B cell (primary cell): ENCODE results near the gene SLC19A1. TPM values are rescaled to one million over a fixed set of nuclear protein-coding genes. Genes with fewer than 3 reads are reported as not detected.
"Not testable (repeated sequence)": the region's sequence is repeated elsewhere in the genome, so short reads cannot be mapped to it uniquely, and the experiment has no call there.

ENCODE experiments used
- ATAC-seq: fragments of 200-7000 bp; cut with Tn5 transposase; one replicate; pipeline ENCODE4 v1.10.0; 2021; ENCODE audit warnings: low read depth, mild to moderate bottlenecking, moderate number of reproducible peaks, moderate library complexity
- CTCF ChIA-PET: fragments of 350-600 bp; sonication (Branson Sonifier 250); formaldehyde crosslinking; loops from one replicate; lab custom pipeline; 2021; ENCODE audit warnings: antibody characterized with exemption, inconsistent platforms; lab: Charles Lee
- POLR2A ChIA-PET: fragments of 350-600 bp; sonication (Branson Sonifier 250); formaldehyde crosslinking; loops from one replicate; lab custom pipeline; 2021; ENCODE audit warnings: antibody characterized with exemption; lab: Charles Lee
- DNase-seq: peaks from one replicate; pipeline ENCODE4 v3.0.0; 2013
- H2AFZ ChIP-seq: 2 replicates; pipeline ENCODE4 v1.6.1; 2012; ENCODE audit warnings: mild to moderate bottlenecking, low read depth, low read length; ENCODE audit not compliant: insufficient read depth, poor library complexity, severe bottlenecking
- H3K27ac ChIP-seq, 2 donors: 1 replicate in 1 of 2; 2 replicates in 1 of 2; pipeline ENCODE4 v1.5.1; 2012 to 2013; ENCODE audit warnings: low read length in 2 of 2, mild to moderate bottlenecking in 2 of 2, moderate library complexity in 1 of 2
- H3K27me3 ChIP-seq, 4 experiments: fragments of 200-600 bp in 1 of 4; sonication (generic) in 1 of 4; replicated peaks in 1 of 4; 1 replicate in 2 of 4; 2 replicates in 2 of 4; pipeline versions ENCODE4 v1.6.1 to v1.7.0; 2013 to 2016; ENCODE audit warnings: low read length in 3 of 4, mild to moderate bottlenecking in 2 of 4, mixed read lengths in 1 of 4, moderate library complexity in 1 of 4; ENCODE audit not compliant: insufficient read depth in 4 of 4, control insufficient read depth in 3 of 4; ENCODE audit errors: control extremely low read depth in 1 of 4
- H3K36me3 ChIP-seq, 2 experiments: replicated peaks in 1 of 2; 1 replicate in 1 of 2; 2 replicates in 1 of 2; pipeline versions ENCODE4 v1.6.1 to v1.7.1; 2013; ENCODE audit warnings: low read length in 1 of 2; ENCODE audit not compliant: insufficient read depth in 2 of 2, control insufficient read depth in 1 of 2; ENCODE audit errors: control extremely low read depth in 1 of 2, extremely low read depth in 1 of 2
- H3K4me1 ChIP-seq, 2 donors: fragments of 200-600 bp in 1 of 2; sonication (generic) in 1 of 2; 1 replicate in 1 of 2; 2 replicates in 1 of 2; pipeline versions ENCODE4 v1.5.1 to v1.6.1; 2013 to 2017; ENCODE audit warnings: low read length in 2 of 2; ENCODE audit not compliant: control insufficient read depth in 2 of 2, insufficient read depth in 2 of 2
- H3K4me2 ChIP-seq: replicated peaks from 2 replicates; pipeline ENCODE3; 2012; ENCODE audit warnings: mild to moderate bottlenecking, low read depth, low read length; ENCODE audit not compliant: poor library complexity, severe bottlenecking
- H3K4me3 ChIP-seq, 5 experiments: fragments of 200-600 bp in 1 of 5; sonication (generic) in 1 of 5; 1 replicate in 3 of 5; 2 replicates in 2 of 5; pipeline versions ENCODE4 v1.5.1 to v1.7.0; 2011 to 2016; ENCODE audit warnings: low read length in 4 of 5, mild to moderate bottlenecking in 4 of 5, low read depth in 2 of 5, control low read depth in 1 of 5, moderate library complexity in 1 of 5; ENCODE audit not compliant: insufficient read depth in 1 of 5; ENCODE audit errors: control extremely low read depth in 1 of 5, extremely low read depth in 1 of 5
- H3K79me2 ChIP-seq: fragments of 200-600 bp; sonication (generic); one replicate; pipeline ENCODE4 v1.6.0; 2016; ENCODE audit warnings: low read length; ENCODE audit not compliant: control insufficient read depth, insufficient read depth
- H3K9ac ChIP-seq: fragments of 200-600 bp; sonication (generic); 2 replicates; pipeline ENCODE4 v1.6.1; 2017; ENCODE audit warnings: mild to moderate bottlenecking, low read length, moderate library complexity
- H3K9me3 ChIP-seq, 3 donors: one replicate each; pipeline versions ENCODE4 v1.6.1 to v1.7.1; 2013; ENCODE audit warnings: low read length in 2 of 3; ENCODE audit not compliant: control insufficient read depth in 2 of 3, insufficient read depth in 1 of 3; ENCODE audit errors: control extremely low read depth in 1 of 3
- H4K20me1 ChIP-seq: 2 replicates; pipeline ENCODE4 v1.6.0; 2012; ENCODE audit warnings: mild to moderate bottlenecking, low read length; ENCODE audit not compliant: insufficient read depth, control insufficient read depth, poor library complexity, severe bottlenecking
- H3K27ac Mint-ChIP-seq: one replicate; pipeline ENCODE4 v1.8.0; 2021; ENCODE audit warnings: mixed read lengths
- H3K27me3 Mint-ChIP-seq: one replicate; pipeline ENCODE4 v1.8.0; 2021; ENCODE audit warnings: mixed read lengths
- H3K4me1 Mint-ChIP-seq: one replicate; pipeline ENCODE4 v1.8.0; 2021; ENCODE audit warnings: mixed read lengths
- H3K4me3 Mint-ChIP-seq: one replicate; pipeline ENCODE4 v1.8.0; 2021; ENCODE audit warnings: mixed read lengths
- H3K9me3 Mint-ChIP-seq: one replicate; pipeline ENCODE4 v1.8.0; 2022; ENCODE audit warnings: mixed read lengths; ENCODE audit not compliant: insufficient read depth
- EZH2 ChIP-seq: IDR thresholded peaks from 2 replicates; pipeline ENCODE4 v1.6.1; 2012; ENCODE audit warnings: borderline replicate concordance, low read depth, mild to moderate bottlenecking, moderate library complexity, low read length; ENCODE audit not compliant: insufficient read depth, poor library complexity, severe bottlenecking
- WGBS: methylation state at CpG from one replicate; pipeline ENCODE4 v1.1.5; 2013; ENCODE audit warnings: missing lambda C conversion rate; ENCODE audit not compliant: insufficient coverage; 5-methylcytosine and 5-hydroxymethylcytosine counted together
- intact Hi-C: fragments of 100-400 bp; cut with micrococcal nuclease; formaldehyde crosslinking; loops from one replicate; pipeline ENCODE4 v1.10.0; 2022
- polyA plus RNA-seq: library from polyadenylated mRNA; depleted of rRNA; stranded (reverse); fragments of >200 nt; gene quantifications from 2 replicates; pipeline ENCODE4 v1.2.3, GENCODE V29; 2012
- total RNA-seq, 2 donors: library from RNA; stranded (reverse); fragments of 120-200 nt in 1 of 2; gene quantifications; 1 replicate in 1 of 2; 2 replicates in 1 of 2; pipeline versions ENCODE4 v1.2.3 to v1.2.4, GENCODE V29; 2013 to 2022
- TF ChIP-seq, protein P1 (sequence below): fragments of 200-600 bp; IDR thresholded peaks from one replicate; pipeline ENCODE4 v1.8.0; 2022; ENCODE audit warnings: antibody characterized with exemption, mild to moderate bottlenecking

The SLC19A1 gene
- total and polyA plus RNA-seq, 2 donors (not counting 1 experiment from before 2014, with no cell fraction given) = 8.7 to 10.1 TPM

DNA sequence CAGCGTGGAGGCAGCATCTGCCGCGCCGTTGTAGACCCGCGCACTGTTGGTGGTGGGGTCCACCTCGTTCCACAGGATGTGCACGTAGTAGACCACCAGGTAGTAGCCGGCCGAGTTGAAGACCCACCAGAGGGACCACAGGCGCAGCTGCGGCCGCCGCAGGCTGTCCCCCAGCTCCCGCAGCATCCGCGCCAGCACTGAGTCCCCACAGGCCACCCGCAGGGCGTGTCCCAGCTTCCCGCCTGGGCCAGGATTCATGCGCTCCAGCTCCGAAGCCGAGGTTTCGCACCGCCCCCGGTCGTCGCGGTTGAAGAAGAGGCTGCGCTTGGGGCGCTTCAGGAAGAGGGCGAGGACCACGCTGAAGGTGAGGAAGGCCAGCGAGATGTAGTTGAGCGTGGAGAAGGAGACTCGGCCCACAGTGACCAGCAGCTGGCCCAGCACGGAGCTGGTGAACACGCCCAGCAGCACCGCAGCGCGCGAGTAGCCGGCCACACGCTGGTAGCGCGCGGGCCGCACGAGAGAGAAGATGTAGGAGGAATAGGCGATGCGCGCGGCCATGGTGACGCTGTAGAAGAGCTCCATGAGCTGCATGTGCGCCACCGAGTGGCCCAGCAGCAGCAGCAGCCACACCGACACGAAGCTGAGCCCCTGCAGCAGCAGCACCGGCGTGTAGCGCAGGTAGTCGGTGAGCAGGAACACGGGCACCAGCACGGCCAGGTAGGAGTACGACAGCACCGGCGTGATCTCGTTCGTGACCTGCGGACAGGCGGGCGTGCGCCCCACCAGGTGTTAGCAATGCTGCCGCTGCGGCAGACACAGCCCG, 10.6 kb downstream of the SLC19A1 start:
- Histone ChIP-seq H3K36me3 (peaks cover 3 to 5% of the 10 kb centered on the region in 2 experiments), H3K27me3 (no peaks in the 10 kb centered on the region), H3K4me2 (no peak overlapping the region), H4K20me1 (no peaks in the 10 kb centered on the region), H3K4me3 (no peak overlapping the region), H3K79me2 (no peaks in the 10 kb centered on the region), H3K27ac (no peak overlapping the region), H3K9ac (no peak overlapping the region), H3K9me3 (peaks cover 0 to 4% (median 0%) of the 10 kb centered on the region in 3 donors), H3K4me1 (peaks cover 12 to 20% of the 10 kb centered on the region in 2 donors), H2AFZ (no peak overlapping the region)
- ChIA-PET POLR2A (interaction anchor here (0.7 kb wide), 1 partner anchor 446 kb away, joined by 3 read pairs; no protein-coding TSS in a partner anchor), CTCF (no interaction called here)
- no peak for DNase-seq
- Mint-ChIP-seq H3K27me3 (no peaks in the 10 kb centered on the region), H3K4me1 (peaks cover 14% of the 10 kb centered on the region), H3K4me3 (no peak overlapping the region), H3K27ac (no peak overlapping the region), H3K9me3 (no peaks in the 10 kb centered on the region)
- WGBS = 98% methylated on average over 76 of the region's 76 CpGs
- ATAC-seq = no peak
- intact Hi-C loops = no loop called here
- TF ChIP-seq, protein P1, sequence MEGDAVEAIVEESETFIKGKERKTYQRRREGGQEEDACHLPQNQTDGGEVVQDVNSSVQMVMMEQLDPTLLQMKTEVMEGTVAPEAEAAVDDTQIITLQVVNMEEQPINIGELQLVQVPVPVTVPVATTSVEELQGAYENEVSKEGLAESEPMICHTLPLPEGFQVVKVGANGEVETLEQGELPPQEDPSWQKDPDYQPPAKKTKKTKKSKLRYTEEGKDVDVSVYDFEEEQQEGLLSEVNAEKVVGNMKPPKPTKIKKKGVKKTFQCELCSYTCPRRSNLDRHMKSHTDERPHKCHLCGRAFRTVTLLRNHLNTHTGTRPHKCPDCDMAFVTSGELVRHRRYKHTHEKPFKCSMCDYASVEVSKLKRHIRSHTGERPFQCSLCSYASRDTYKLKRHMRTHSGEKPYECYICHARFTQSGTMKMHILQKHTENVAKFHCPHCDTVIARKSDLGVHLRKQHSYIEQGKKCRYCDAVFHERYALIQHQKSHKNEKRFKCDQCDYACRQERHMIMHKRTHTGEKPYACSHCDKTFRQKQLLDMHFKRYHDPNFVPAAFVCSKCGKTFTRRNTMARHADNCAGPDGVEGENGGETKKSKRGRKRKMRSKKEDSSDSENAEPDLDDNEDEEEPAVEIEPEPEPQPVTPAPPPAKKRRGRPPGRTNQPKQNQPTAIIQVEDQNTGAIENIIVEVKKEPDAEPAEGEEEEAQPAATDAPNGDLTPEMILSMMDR = no peak
- no peak for TF ChIP-seq EZH2

DNA sequence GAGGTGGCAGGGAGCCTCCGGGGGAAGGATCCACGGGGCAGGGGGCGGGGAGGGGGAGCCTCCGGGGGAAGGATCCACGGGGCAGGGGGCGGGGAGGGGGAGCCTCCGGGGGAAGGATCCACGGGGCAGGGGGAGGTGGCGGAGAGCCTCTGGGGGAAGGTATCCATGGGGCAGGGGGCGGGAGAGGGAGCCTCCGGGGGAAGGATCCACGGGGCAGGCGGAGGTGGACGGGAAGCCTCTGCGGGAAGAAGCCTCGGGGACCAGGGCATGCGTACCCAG, 11.2 kb downstream of the SLC19A1 start:
- H3K4me1 ChIP-seq = peaks cover 12 to 20% of the 10 kb centered on the region in 2 donors
- H3K4me2 ChIP-seq, H3K27me3 ChIP-seq, H3K9me3 ChIP-seq, H3K36me3 ChIP-seq, H3K79me2 ChIP-seq, intact Hi-C loops, H3K4me3 Mint-ChIP-seq, CTCF ChIA-PET, H3K27ac Mint-ChIP-seq, H3K27me3 Mint-ChIP-seq, POLR2A ChIA-PET, ATAC-seq, H4K20me1 ChIP-seq, H3K9ac ChIP-seq, DNase-seq, H2AFZ ChIP-seq, H3K27ac ChIP-seq, H3K4me3 ChIP-seq, H3K9me3 Mint-ChIP-seq: not testable (repeated sequence)
- 98% methylated on average over 8 of the region's 17 CpGs for WGBS
- peaks cover 14% of the 10 kb centered on the region for H3K4me1 Mint-ChIP-seq
